Activated T-helper 2 cell treated with anti-CD3 and anti-CD28 coated beads, Interferon-gamma antibody, Interleukin-2, Interleukin-4, amounts not matched to agents 10 μg/mL and 5 μg/mL and 100 μg/mL, durations not matched to agents 14 hours and 24 hours and 36 hours (primary cell): Measurements from ENCODE around the gene FXYD6. TPM values are rescaled to one million over a fixed set of nuclear protein-coding genes. Genes with fewer than 3 reads are reported as not detected.
"Not testable (repeated sequence)": the region's sequence is repeated elsewhere in the genome, so short reads cannot be mapped to it uniquely, and the experiment has no call there.

Source experiments
- DNase-seq: peaks from one replicate; pipeline ENCODE4 v3.0.0; 2021; ENCODE audit warnings: low spot score
- H3K27ac Mint-ChIP-seq: one replicate; pipeline ENCODE4 v1.8.0; 2021; ENCODE audit warnings: mixed read lengths
- H3K27me3 Mint-ChIP-seq: one replicate; pipeline ENCODE4 v1.8.0; 2021; ENCODE audit warnings: low read depth, mixed read lengths
- H3K36me3 Mint-ChIP-seq: one replicate; pipeline ENCODE4 v1.8.0; 2021; ENCODE audit warnings: low read depth, mixed read lengths
- H3K4me1 Mint-ChIP-seq: one replicate; pipeline ENCODE4 v1.8.0; 2021; ENCODE audit warnings: low read depth, mixed read lengths
- H3K4me3 Mint-ChIP-seq: one replicate; pipeline ENCODE4 v1.8.0; 2021; ENCODE audit warnings: low read depth, mild to moderate bottlenecking, moderate library complexity, mixed read lengths
- H3K9me3 Mint-ChIP-seq: one replicate; pipeline ENCODE4 v1.8.0; 2021; ENCODE audit warnings: mixed read lengths
- intact Hi-C: fragments of 100-400 bp; cut with micrococcal nuclease; formaldehyde crosslinking; loops from one replicate; pipeline ENCODE4 v1.15.1; 2023
- total RNA-seq: library from RNA; stranded (reverse); gene quantifications from 2 replicates; pipeline ENCODE4 v1.2.3, GENCODE V29; 2022

FXYD6 gene
- total RNA-seq, 1 donor from 2014 or later = 0.11 TPM

- intact Hi-C loops = no loop called here
- H3K9me3 Mint-ChIP-seq = no peaks in the 10 kb centered on the region
- no peak for DNase-seq
- no peaks in the 10 kb centered on the region for H3K36me3 Mint-ChIP-seq
- H3K27ac Mint-ChIP-seq = no peak overlapping the region
- no peak overlapping the region for H3K4me3 Mint-ChIP-seq
- H3K4me1 Mint-ChIP-seq = peaks cover 3% of the 10 kb centered on the region
- peaks cover 23% of the 10 kb centered on the region for H3K27me3 Mint-ChIP-seq
Measured at GRCh38 chr11:117868815-117869561, 7.5 kb downstream of the FXYD6 start.

- H3K36me3 Mint-ChIP-seq = no peaks in the 10 kb centered on the region
Measured at GRCh38 chr11:117868088-117868487, 8.4 kb downstream of the FXYD6 start.

GRCh38 chr11:117866526-117866925 is 9.9 kb downstream of the FXYD6 start:
- no peak for DNase-seq
- Mint-ChIP-seq H3K36me3 (no peaks in the 10 kb centered on the region), H3K9me3 (no peaks in the 10 kb centered on the region), H3K27ac (no peak overlapping the region), H3K4me3 (no peak overlapping the region), H3K27me3 (peaks cover 14% of the 10 kb centered on the region), H3K4me1 (peaks cover 4% of the 10 kb centered on the region)
- intact Hi-C loops = no loop called here

More at GRCh38 chr11:117868088-117868487, 8.4 kb downstream of the FXYD6 start:
- Mint-ChIP-seq H3K4me3 (no peak overlapping the region), H3K9me3 (no peaks in the 10 kb centered on the region), H3K27ac (no peak overlapping the region), H3K4me1 (peaks cover 2% of the 10 kb centered on the region), H3K27me3 (peaks cover 20% of the 10 kb centered on the region)
- intact Hi-C loops = no loop called here
- no peak for DNase-seq

GRCh38 chr11:117865546-117865945 is 10.9 kb downstream of the FXYD6 start:
- H3K4me1 Mint-ChIP-seq, H3K4me3 Mint-ChIP-seq, H3K36me3 Mint-ChIP-seq, H3K9me3 Mint-ChIP-seq, H3K27ac Mint-ChIP-seq, DNase-seq, intact Hi-C loops: not testable (repeated sequence)
- H3K27me3 Mint-ChIP-seq = peaks cover 14% of the 10 kb centered on the region

- no peaks in the 10 kb centered on the region for H3K36me3 Mint-ChIP-seq
- no peaks in the 10 kb centered on the region for H3K9me3 Mint-ChIP-seq
- peaks cover 14% of the 10 kb centered on the region for H3K27me3 Mint-ChIP-seq
- H3K4me3 Mint-ChIP-seq = no peak overlapping the region
- H3K27ac Mint-ChIP-seq = no peak overlapping the region
- H3K4me1 Mint-ChIP-seq = peaks cover 3% of the 10 kb centered on the region
- intact Hi-C loops = no loop called here
- DNase-seq = no peak
Measured at GRCh38 chr11:117863383-117863782, 13.1 kb downstream of the FXYD6 start.

GRCh38 chr11:117862753-117863152 is 13.7 kb downstream of the FXYD6 start:
- peaks cover 14% of the 10 kb centered on the region for H3K27me3 Mint-ChIP-seq
- H3K36me3 Mint-ChIP-seq = no peaks in the 10 kb centered on the region
- intact Hi-C loops = no loop called here
- H3K4me3 Mint-ChIP-seq = no peak overlapping the region
- DNase-seq = no peak
- no peaks in the 10 kb centered on the region for H3K9me3 Mint-ChIP-seq
- H3K4me1 Mint-ChIP-seq = peaks cover 3% of the 10 kb centered on the region
- no peak overlapping the region for H3K27ac Mint-ChIP-seq

- intact Hi-C loops = no loop called here
- Mint-ChIP-seq H3K27ac (no peak overlapping the region), H3K36me3 (no peaks in the 10 kb centered on the region), H3K4me3 (no peak overlapping the region), H3K9me3 (no peaks in the 10 kb centered on the region), H3K27me3 (peaks cover 9% of the 10 kb centered on the region), H3K4me1 (peaks cover 3% of the 10 kb centered on the region)
- DNase-seq = no peak
Measured at GRCh38 chr11:117862019-117862725, 14.3 kb downstream of the FXYD6 start.

GRCh38 chr11:117861151-117862018 is 15.1 kb downstream of the FXYD6 start:
- H3K36me3 Mint-ChIP-seq = no peaks in the 10 kb centered on the region
- peaks cover 10% of the 10 kb centered on the region for H3K27me3 Mint-ChIP-seq
- peaks cover 3% of the 10 kb centered on the region for H3K4me1 Mint-ChIP-seq
- intact Hi-C loops = no loop called here
- no peak for DNase-seq
- no peak overlapping the region for H3K4me3 Mint-ChIP-seq
- no peaks in the 10 kb centered on the region for H3K9me3 Mint-ChIP-seq
- H3K27ac Mint-ChIP-seq = no peak overlapping the region

GRCh38 chr11:117860139-117860538 is 16.3 kb downstream of the FXYD6 start:
- H3K27ac Mint-ChIP-seq = no peak overlapping the region
- no peaks in the 10 kb centered on the region for H3K9me3 Mint-ChIP-seq
- no peaks in the 10 kb centered on the region for H3K36me3 Mint-ChIP-seq
- peaks cover 10% of the 10 kb centered on the region for H3K27me3 Mint-ChIP-seq
- H3K4me1 Mint-ChIP-seq = peaks cover 3% of the 10 kb centered on the region
- H3K4me3 Mint-ChIP-seq = no peak overlapping the region
- DNase-seq = no peak
- intact Hi-C loops = no loop called here

GRCh38 chr11:117859488-117860112 is 16.9 kb downstream of the FXYD6 start:
- Mint-ChIP-seq H3K9me3 (no peaks in the 10 kb centered on the region), H3K27me3 (peaks cover 10% of the 10 kb centered on the region), H3K4me1 (peaks cover 3% of the 10 kb centered on the region), H3K4me3 (no peak overlapping the region), H3K36me3 (no peaks in the 10 kb centered on the region), H3K27ac (no peak overlapping the region)
- no peak for DNase-seq
- intact Hi-C loops = no loop called here

- intact Hi-C loops = no loop called here
Measured at GRCh38 chr11:117859061-117859460, 17.4 kb downstream of the FXYD6 start.

GRCh38 chr11:117857734-117858414 is 18.6 kb downstream of the FXYD6 start:
- Mint-ChIP-seq H3K4me1 (peaks cover 4% of the 10 kb centered on the region), H3K4me3 (no peak overlapping the region), H3K27me3 (peaks cover 7% of the 10 kb centered on the region), H3K27ac (no peak overlapping the region), H3K36me3 (peaks cover 2% of the 10 kb centered on the region), H3K9me3 (peaks cover 2% of the 10 kb centered on the region)
- intact Hi-C loops = no loop called here
- DNase-seq = no peak

More at GRCh38 chr11:117859061-117859460, 17.4 kb downstream of the FXYD6 start:
- Mint-ChIP-seq H3K27ac (no peak overlapping the region), H3K27me3 (peaks cover 9% of the 10 kb centered on the region), H3K4me1 (peaks cover 3% of the 10 kb centered on the region), H3K4me3 (no peak overlapping the region), H3K36me3 (no peaks in the 10 kb centered on the region), H3K9me3 (no peaks in the 10 kb centered on the region)
- DNase-seq = no peak
